GM12875 (cell line): ENCODE results near the gene EYA2.
A peak's percentile ranks its signal among the peaks of the same experiment; 100 is the strongest.
"Not testable (repeated sequence)": the region's sequence is repeated elsewhere in the genome, so short reads cannot be mapped to it uniquely, and the experiment has no call there.

ENCODE experiments used
- H3K4me3 ChIP-seq: one replicate; pipeline ENCODE4 v1.5.1; 2011; ENCODE audit warnings: low read depth, low read length, control low read depth
- TF ChIP-seq, protein P1 (sequence below): IDR thresholded peaks from 2 replicates; pipeline ENCODE4 v1.5.1; 2011; ENCODE audit warnings: low read depth, mild to moderate bottlenecking, control low read depth, inconsistent platforms, low read length, moderate library complexity, borderline replicate concordance; ENCODE audit not compliant: insufficient read depth

EYA2 gene

DNA sequence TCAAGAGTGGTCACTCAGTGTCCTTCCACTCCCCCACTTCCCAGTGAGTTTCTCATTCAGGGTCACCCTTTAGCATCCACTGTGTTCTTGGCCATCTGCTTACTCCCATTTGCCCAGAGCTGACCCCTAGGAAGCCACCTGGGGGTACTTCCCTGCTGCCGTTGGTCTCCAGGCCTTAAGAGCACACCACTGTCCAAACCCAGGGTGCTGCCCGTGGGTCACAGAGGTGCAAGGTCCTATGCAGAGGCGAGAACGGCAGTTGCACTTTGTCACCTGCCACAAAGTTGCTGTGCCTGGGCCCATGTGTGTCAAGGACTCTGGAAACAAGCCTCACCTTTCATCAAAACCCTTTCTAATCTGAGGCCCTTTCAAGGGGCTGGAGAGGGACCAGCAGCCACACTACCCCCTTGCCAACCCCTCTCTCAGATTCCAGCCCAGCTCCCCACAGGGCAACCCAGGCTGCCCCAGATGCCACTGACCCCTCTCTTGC is 270.8 kb downstream of the EYA2 start:
- TF ChIP-seq, protein P1, sequence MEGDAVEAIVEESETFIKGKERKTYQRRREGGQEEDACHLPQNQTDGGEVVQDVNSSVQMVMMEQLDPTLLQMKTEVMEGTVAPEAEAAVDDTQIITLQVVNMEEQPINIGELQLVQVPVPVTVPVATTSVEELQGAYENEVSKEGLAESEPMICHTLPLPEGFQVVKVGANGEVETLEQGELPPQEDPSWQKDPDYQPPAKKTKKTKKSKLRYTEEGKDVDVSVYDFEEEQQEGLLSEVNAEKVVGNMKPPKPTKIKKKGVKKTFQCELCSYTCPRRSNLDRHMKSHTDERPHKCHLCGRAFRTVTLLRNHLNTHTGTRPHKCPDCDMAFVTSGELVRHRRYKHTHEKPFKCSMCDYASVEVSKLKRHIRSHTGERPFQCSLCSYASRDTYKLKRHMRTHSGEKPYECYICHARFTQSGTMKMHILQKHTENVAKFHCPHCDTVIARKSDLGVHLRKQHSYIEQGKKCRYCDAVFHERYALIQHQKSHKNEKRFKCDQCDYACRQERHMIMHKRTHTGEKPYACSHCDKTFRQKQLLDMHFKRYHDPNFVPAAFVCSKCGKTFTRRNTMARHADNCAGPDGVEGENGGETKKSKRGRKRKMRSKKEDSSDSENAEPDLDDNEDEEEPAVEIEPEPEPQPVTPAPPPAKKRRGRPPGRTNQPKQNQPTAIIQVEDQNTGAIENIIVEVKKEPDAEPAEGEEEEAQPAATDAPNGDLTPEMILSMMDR, result no peak
- no peak overlapping the region for H3K4me3 ChIP-seq

GRCh38 chr20:47167846-47168245 is 273.2 kb downstream of the EYA2 start:
- H3K4me3 ChIP-seq, result no peak overlapping the region
- TF ChIP-seq, protein P1, result no peak

- no peak overlapping the region for H3K4me3 ChIP-seq
- TF ChIP-seq, protein P1, result no peak
Measured at GRCh38 chr20:47172579-47172978, 277.9 kb downstream of the EYA2 start.

- no peak overlapping the region for H3K4me3 ChIP-seq
- TF ChIP-seq, protein P1, result 0 out of 2 replicates have a peak, but pooled peaks have one; percentile 5
Measured at GRCh38 chr20:47173596-47174216, 279.1 kb downstream of the EYA2 start.

GRCh38 chr20:47174456-47175243 is 280.0 kb downstream of the EYA2 start:
- TF ChIP-seq, protein P1, result no peak

DNA sequence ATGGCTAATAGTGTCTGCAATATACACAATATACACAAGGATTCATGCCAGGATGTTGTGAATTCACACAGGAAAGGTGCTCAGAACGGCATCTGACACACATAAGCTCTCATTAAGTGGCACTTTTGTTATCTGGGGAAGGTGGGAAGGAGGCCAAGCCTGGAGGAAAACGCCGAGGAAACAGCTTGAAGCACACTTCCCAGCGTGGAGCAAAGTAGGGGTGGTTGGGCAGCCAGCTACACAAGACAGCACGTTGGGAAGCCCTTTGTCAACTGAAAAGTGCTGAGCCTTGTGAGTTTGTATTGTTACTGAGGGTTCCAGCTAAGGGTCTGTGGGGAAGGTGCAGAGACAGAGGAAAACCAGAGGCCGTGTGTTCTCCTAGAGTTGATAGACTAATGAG is 280.9 kb downstream of the EYA2 start:
- H3K4me3 ChIP-seq, result no peak overlapping the region
- TF ChIP-seq, protein P1, result no peak

More at GRCh38 chr20:47174456-47175243, 280.0 kb downstream of the EYA2 start:
- no peak overlapping the region for H3K4me3 ChIP-seq

GRCh38 chr20:47176217-47176616 is 281.6 kb downstream of the EYA2 start:
- not testable (repeated sequence) for H3K4me3 ChIP-seq
